ENCODE measurements around the gene HSPA5. TPM values are rescaled to one million over a fixed set of nuclear protein-coding genes. Genes with fewer than 3 reads are reported as not detected.
"Not testable (repeated sequence)": the region's sequence is repeated elsewhere in the genome, so short reads cannot be mapped to it uniquely, and the experiment has no call there.

HSPA5 gene
- total and polyA plus RNA-seq, 10 of the 15 experiments (the other 5 are each of a cell fraction or from before 2014, with no cell fraction given) = 39.8 to 517 (median 105) TPM

- RAD21 ChIA-PET (ENCODE audit: unreplicated experiment); H3K36me3 ChIP-seq (ENCODE audit: control insufficient read depth in 2 of 2, insufficient read depth in 2 of 2, low read length in 1 of 2); H3K4me1 ChIP-seq (ENCODE audit: control insufficient read depth, insufficient read depth, low read length); DNase-seq (ENCODE audit: low read depth, low spot score); FAIRE-seq; H3K27me3 ChIP-seq (replicated peaks in 1 of 2; ENCODE audit: control insufficient read depth in 2 of 2, insufficient read depth in 2 of 2, low read length in 1 of 2); SMC1A ChIA-PET (ENCODE audit: uncharacterized antibody, unreplicated experiment); BruUV-seq (replicated peaks); H3K4me2 ChIP-seq (ENCODE audit: control insufficient read depth, insufficient read depth); H3K27ac ChIP-seq (ENCODE audit: control insufficient read depth, insufficient read depth); H4K20me1 ChIP-seq (ENCODE audit: control insufficient read depth, insufficient read depth); H3K4me3 ChIP-seq; intact Hi-C loops (cut with micrococcal nuclease; ENCODE audit: unreplicated experiment); in situ Hi-C loops (cut with MboI); POLR2A ChIA-PET; H3K9me3 ChIP-seq (replicated peaks; ENCODE audit: control insufficient read depth, insufficient read depth, low read length); ATAC-seq; H3K9ac ChIP-seq (ENCODE audit: control insufficient read depth, insufficient read depth, low read length); H2AFZ ChIP-seq (ENCODE audit: control insufficient read depth, low read depth, low read length); H3K79me2 ChIP-seq (ENCODE audit: control insufficient read depth, insufficient read depth, low read length): not testable (repeated sequence)
- CTCF ChIA-PET = interaction anchor here (0.7 to 0.9 kb wide), 3 partner anchors 11 to 451 kb away, joined by 3 read pairs; no protein-coding TSS in a partner anchor
Measured at GRCh38 chr9:125224858-125225257, 16.3 kb downstream of the HSPA5 start.

DNA sequence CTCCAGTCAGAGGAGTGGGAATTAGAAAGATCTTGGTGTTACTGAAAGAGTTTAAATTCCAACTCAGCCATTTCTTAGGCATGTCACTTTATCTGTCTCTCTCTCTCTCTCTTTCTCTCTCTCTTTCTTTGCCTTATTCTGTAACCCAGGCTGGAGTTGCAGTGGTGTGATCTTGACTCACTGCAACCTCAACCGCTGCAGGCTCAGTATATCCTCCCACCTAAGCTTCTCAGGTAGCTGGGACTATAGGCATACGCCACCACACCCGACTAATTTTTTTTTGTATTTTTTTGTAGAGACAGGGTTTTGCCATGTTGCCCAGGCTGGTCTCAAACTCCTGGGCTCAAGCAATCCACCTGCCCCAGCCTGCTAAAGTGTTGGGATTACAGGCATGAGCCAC is 22.5 kb downstream of the HSPA5 start:
- no peak for FAIRE-seq
- RAD21 ChIA-PET (ENCODE audit: unreplicated experiment) = no interaction called here

More for the DNA sequence above, 22.5 kb downstream of the HSPA5 start:
- ChIA-PET POLR2A (no interaction called here), CTCF (no interaction called here), SMC1A (ENCODE audit: uncharacterized antibody, unreplicated experiment) (interaction anchor here (0.6 to 1.2 kb wide), 3 partner anchors 54 to 144 kb away, joined by 3 read pairs; no protein-coding TSS in a partner anchor)
- DNase-seq (ENCODE audit: low read depth, low spot score) (no peak), ATAC-seq (no peak)
- H3K79me2 ChIP-seq (ENCODE audit: control insufficient read depth, insufficient read depth, low read length) = no peaks in the 10 kb centered on the region
- H4K20me1 ChIP-seq (ENCODE audit: control insufficient read depth, insufficient read depth) = no peaks in the 10 kb centered on the region
- 100% methylated on average over 3 of the region's 3 CpGs for WGBS (ENCODE audit: insufficient coverage, insufficient replicate concordance, low lambda C conversion rate, missing lambda C conversion rate)
- intact Hi-C loops (cut with micrococcal nuclease; ENCODE audit: unreplicated experiment) (no loop called here), in situ Hi-C loops (cut with MboI) (no loop called here)
- H2AFZ ChIP-seq (ENCODE audit: control insufficient read depth, low read depth, low read length) = no peak overlapping the region
- TF ChIP-seq BACH1 (IDR thresholded peaks at IDR 0.05; ENCODE audit: borderline replicate concordance) (no peak), MTA3 (IDR thresholded peaks at IDR 0.05; ENCODE audit: borderline replicate concordance, low read length) (no peak), CREB1 (IDR thresholded peaks at IDR 0.05; ENCODE audit: low read depth) (no peak), E2F4 (IDR thresholded peaks at IDR 0.05; ENCODE audit: low read depth, low read length) (no peak), NFYA (IDR thresholded peaks at IDR 0.05; ENCODE audit: borderline replicate concordance, low read depth, low read length) (no peak), LARP7 (IDR thresholded peaks at IDR 0.05) (no peak)
- TF ChIP-seq, protein P1, sequence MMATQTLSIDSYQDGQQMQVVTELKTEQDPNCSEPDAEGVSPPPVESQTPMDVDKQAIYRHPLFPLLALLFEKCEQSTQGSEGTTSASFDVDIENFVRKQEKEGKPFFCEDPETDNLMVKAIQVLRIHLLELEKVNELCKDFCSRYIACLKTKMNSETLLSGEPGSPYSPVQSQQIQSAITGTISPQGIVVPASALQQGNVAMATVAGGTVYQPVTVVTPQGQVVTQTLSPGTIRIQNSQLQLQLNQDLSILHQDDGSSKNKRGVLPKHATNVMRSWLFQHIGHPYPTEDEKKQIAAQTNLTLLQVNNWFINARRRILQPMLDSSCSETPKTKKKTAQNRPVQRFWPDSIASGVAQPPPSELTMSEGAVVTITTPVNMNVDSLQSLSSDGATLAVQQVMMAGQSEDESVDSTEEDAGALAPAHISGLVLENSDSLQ (IDR thresholded peaks at IDR 0.05) = no peak
- TF ChIP-seq, protein P2, sequence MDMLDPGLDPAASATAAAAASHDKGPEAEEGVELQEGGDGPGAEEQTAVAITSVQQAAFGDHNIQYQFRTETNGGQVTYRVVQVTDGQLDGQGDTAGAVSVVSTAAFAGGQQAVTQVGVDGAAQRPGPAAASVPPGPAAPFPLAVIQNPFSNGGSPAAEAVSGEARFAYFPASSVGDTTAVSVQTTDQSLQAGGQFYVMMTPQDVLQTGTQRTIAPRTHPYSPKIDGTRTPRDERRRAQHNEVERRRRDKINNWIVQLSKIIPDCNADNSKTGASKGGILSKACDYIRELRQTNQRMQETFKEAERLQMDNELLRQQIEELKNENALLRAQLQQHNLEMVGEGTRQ (IDR thresholded peaks at IDR 0.05; ENCODE audit: borderline replicate concordance, low read depth, low read length) = no peak
- no peak overlapping the region for H3K4me2 ChIP-seq (ENCODE audit: control insufficient read depth, insufficient read depth)
- H3K36me3 ChIP-seq (ENCODE audit: control insufficient read depth in 2 of 2, insufficient read depth in 2 of 2, low read length in 1 of 2) = peaks cover 0 to 11% of the 10 kb centered on the region in 2 experiments; a peak in 2 of 4 replicates
- H3K27ac ChIP-seq (ENCODE audit: control insufficient read depth, insufficient read depth) = no peak overlapping the region
- no peaks in the 10 kb centered on the region for H3K9me3 ChIP-seq (replicated peaks; ENCODE audit: control insufficient read depth, insufficient read depth, low read length)
- H3K9ac ChIP-seq (ENCODE audit: control insufficient read depth, insufficient read depth, low read length) = no peak overlapping the region
- no TSS peak for BruUV-seq (replicated peaks)
- H3K27me3 ChIP-seq (replicated peaks in 1 of 2; ENCODE audit: control insufficient read depth in 2 of 2, insufficient read depth in 2 of 2, low read length in 1 of 2) = no peaks in the 10 kb centered on the region
- no peak overlapping the region for H3K4me3 ChIP-seq
- no peaks in the 10 kb centered on the region for H3K4me1 ChIP-seq (ENCODE audit: control insufficient read depth, insufficient read depth, low read length)
